ENCODE results near the gene KHDRBS2. TPM values are rescaled to one million over a fixed set of nuclear protein-coding genes. Genes with fewer than 3 reads are reported as not detected.

The KHDRBS2 gene
- total RNA-seq, 3 donors from 2014 or later, result 0.16 TPM; not detected in 2

GRCh38 chr6:62162858-62163257 lies 123.2 kb downstream of the KHDRBS2 start:
- Histone ChIP-seq H3K27me3 (no peaks in the 10 kb centered on the region), H3K4me3 (no peak overlapping the region), H3K27ac (no peak overlapping the region), H3K36me3 (no peaks in the 10 kb centered on the region), H3K4me1 (no peaks in the 10 kb centered on the region), H3K9me3 (peaks cover 0 to 15% of the 10 kb centered on the region in 2 donors)
- intact Hi-C loops (cut with DNase I; ENCODE audit: low total_unique reads), result no loop called here
- TF ChIP-seq CTCF (IDR thresholded peaks at IDR 0.05) (no peak), POLR2A (IDR thresholded peaks at IDR 0.05) (no peak), POLR2AphosphoS5 (IDR thresholded peaks at IDR 0.05) (no peak)
- no peak for DNase-seq (ENCODE audit: low spot score in 2 of 2)

GRCh38 chr6:62152796-62153195 lies 133.2 kb downstream of the KHDRBS2 start:
- DNase-seq (ENCODE audit: low spot score in 2 of 2), result no peak
- H3K4me3 ChIP-seq, result no peak overlapping the region
- no peak for TF ChIP-seq POLR2A (IDR thresholded peaks at IDR 0.05)
- H3K9me3 ChIP-seq, result no peaks in the 10 kb centered on the region
- no peak overlapping the region for H3K27ac ChIP-seq
- intact Hi-C loops (cut with DNase I; ENCODE audit: low total_unique reads), result no loop called here
- no peaks in the 10 kb centered on the region for H3K36me3 ChIP-seq
- H3K4me1 ChIP-seq, result no peaks in the 10 kb centered on the region
- H3K27me3 ChIP-seq, result no peaks in the 10 kb centered on the region

GRCh38 chr6:62150048-62150663 lies 135.9 kb downstream of the KHDRBS2 start:
- no peak for DNase-seq (ENCODE audit: low spot score in 2 of 2)
- no peak overlapping the region for H3K27ac ChIP-seq
- TF ChIP-seq POLR2AphosphoS5 (IDR thresholded peaks at IDR 0.05), result no peak
- TF ChIP-seq POLR2A (IDR thresholded peaks at IDR 0.05), result no peak
- no peak for TF ChIP-seq CTCF (IDR thresholded peaks at IDR 0.05)
- no peaks in the 10 kb centered on the region for H3K27me3 ChIP-seq
- H3K4me1 ChIP-seq, result no peaks in the 10 kb centered on the region
- no peaks in the 10 kb centered on the region for H3K9me3 ChIP-seq
- no peak overlapping the region for H3K4me3 ChIP-seq
- no peaks in the 10 kb centered on the region for H3K36me3 ChIP-seq
- intact Hi-C loops (cut with DNase I; ENCODE audit: low total_unique reads), result no loop called here

GRCh38 chr6:62146954-62147853 lies 138.8 kb downstream of the KHDRBS2 start:
- H3K36me3 ChIP-seq, result no peaks in the 10 kb centered on the region
- no peaks in the 10 kb centered on the region for H3K4me1 ChIP-seq
- no peak for TF ChIP-seq POLR2AphosphoS5 (IDR thresholded peaks at IDR 0.05)
- no peak for TF ChIP-seq CTCF (IDR thresholded peaks at IDR 0.05)
- no peak for TF ChIP-seq POLR2A (IDR thresholded peaks at IDR 0.05)
- H3K4me3 ChIP-seq, result no peak overlapping the region
- intact Hi-C loops (cut with DNase I; ENCODE audit: low total_unique reads), result no loop called here
- DNase-seq (ENCODE audit: low spot score in 2 of 2), result no peak
- H3K27me3 ChIP-seq, result no peaks in the 10 kb centered on the region
- H3K27ac ChIP-seq, result no peak overlapping the region
- H3K9me3 ChIP-seq, result no peaks in the 10 kb centered on the region

GRCh38 chr6:62129127-62129526 lies 156.9 kb downstream of the KHDRBS2 start:
- H3K36me3 ChIP-seq, result no peaks in the 10 kb centered on the region
- no peak overlapping the region for H3K4me3 ChIP-seq
- no peak for DNase-seq (ENCODE audit: low spot score in 2 of 2)
- no peaks in the 10 kb centered on the region for H3K4me1 ChIP-seq
- no peaks in the 10 kb centered on the region for H3K27me3 ChIP-seq
- no peak overlapping the region for H3K27ac ChIP-seq
- intact Hi-C loops (cut with DNase I; ENCODE audit: low total_unique reads), result no loop called here
- peaks cover 2 to 4% of the 10 kb centered on the region in 2 donors for H3K9me3 ChIP-seq
- TF ChIP-seq POLR2A (IDR thresholded peaks at IDR 0.05) (no peak), CTCF (IDR thresholded peaks at IDR 0.05) (no peak), POLR2AphosphoS5 (IDR thresholded peaks at IDR 0.05) (no peak)

Data from breast epithelium (tissue), 4 donors.